Type B pancreatic cell (in vitro differentiated cells): Measurements from ENCODE around the gene GRK6. TPM values are rescaled to one million over a fixed set of nuclear protein-coding genes. Genes with fewer than 3 reads are reported as not detected.

Experiments
- DNase-seq: peaks from one replicate; pipeline ENCODE4 v3.0.0; 2021; ENCODE audit warnings: mixed read lengths; ENCODE audit not compliant: unreplicated experiment; ENCODE audit errors: extremely low spot score
- H3K27ac Mint-ChIP-seq: 2 replicates; pipeline ENCODE4 v1.8.0; 2021; ENCODE audit warnings: mild to moderate bottlenecking, mixed read lengths
- H3K27me3 Mint-ChIP-seq: 2 replicates; pipeline ENCODE4 v1.8.0; 2021; ENCODE audit warnings: mixed read lengths
- H3K36me3 Mint-ChIP-seq: 2 replicates; pipeline ENCODE4 v1.8.0; 2021; ENCODE audit warnings: mixed read lengths
- H3K4me1 Mint-ChIP-seq: one replicate; pipeline ENCODE4 v1.8.0; 2021; ENCODE audit warnings: mixed read lengths; ENCODE audit not compliant: unreplicated experiment
- H3K4me3 Mint-ChIP-seq: 2 replicates; pipeline ENCODE4 v1.8.0; 2021; ENCODE audit warnings: mild to moderate bottlenecking, mixed read lengths
- H3K9me3 Mint-ChIP-seq: 2 replicates; pipeline ENCODE4 v1.8.0; 2021; ENCODE audit warnings: mixed read lengths
- CTCF ChIP-seq: fragments of 200-600 bp; sonication (generic); conservative IDR thresholded peaks from 2 replicates; pipeline ENCODE4 v1.5.0; 2021; ENCODE audit warnings: antibody characterized with exemption, mild to moderate bottlenecking
- total RNA-seq: library from RNA; stranded (reverse); gene quantifications from 2 replicates; pipeline ENCODE4 v1.2.1, GENCODE V29; 2021; ENCODE audit warnings: low replicate concordance

GRK6 gene
- total RNA-seq, 1 donor from 2014 or later, result 47.3 TPM

- Mint-ChIP-seq H3K27me3 (no peaks in the 10 kb centered on the region), H3K36me3 (no peaks in the 10 kb centered on the region), H3K4me1 (peaks cover 27% of the 10 kb centered on the region), H3K4me3 (peak overlapping the region; percentile 79), H3K9me3 (no peaks in the 10 kb centered on the region), H3K27ac (peak overlapping the region; percentile 77)
- no peak for DNase-seq
- TF ChIP-seq CTCF, result no peak
Measured at GRCh38 chr5:177475563-177476427, 49.3 kb downstream of the GRK6 start.

DNA sequence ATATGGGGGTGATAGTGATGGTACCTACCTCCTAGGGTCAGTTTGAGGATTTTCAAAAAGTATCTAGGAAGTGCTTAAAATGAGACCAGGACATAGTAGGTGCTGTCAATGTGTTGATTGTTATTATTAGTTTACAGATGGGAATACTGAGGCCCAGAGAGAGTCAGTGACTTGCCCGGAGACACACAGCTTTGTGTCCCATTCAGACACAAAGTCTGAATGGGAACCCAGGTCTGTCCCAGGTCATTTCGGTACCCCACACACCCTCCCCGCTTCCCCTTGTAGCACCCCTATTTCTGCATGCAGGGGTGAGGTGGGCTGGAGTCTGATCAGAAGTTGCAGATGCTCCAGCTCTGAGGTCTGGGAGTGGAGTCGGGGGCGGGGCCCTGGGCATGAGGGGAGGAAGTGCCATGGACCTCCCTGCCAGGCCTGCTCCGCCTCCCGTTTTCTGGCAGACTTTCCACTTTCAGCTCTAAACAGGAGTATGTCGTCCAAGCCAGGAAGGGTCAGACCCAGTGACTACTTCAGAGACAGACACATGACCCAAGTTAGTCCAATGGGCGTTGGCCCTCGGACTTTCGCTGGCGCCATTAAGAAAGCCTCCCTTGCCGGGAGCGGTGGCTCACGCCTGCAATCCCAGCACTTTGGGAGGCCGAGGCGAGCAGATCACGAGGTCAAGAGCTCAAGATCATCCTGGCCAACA, 50.2 kb downstream of the GRK6 start:
- TF ChIP-seq CTCF, result no peak
- no peak for DNase-seq
- no peaks in the 10 kb centered on the region for H3K27me3 Mint-ChIP-seq
- H3K36me3 Mint-ChIP-seq, result no peaks in the 10 kb centered on the region
- H3K4me3 Mint-ChIP-seq, result no peak overlapping the region
- peaks cover 27% of the 10 kb centered on the region for H3K4me1 Mint-ChIP-seq
- H3K9me3 Mint-ChIP-seq, result no peaks in the 10 kb centered on the region
- peak overlapping the region; percentile 40 for H3K27ac Mint-ChIP-seq

DNA sequence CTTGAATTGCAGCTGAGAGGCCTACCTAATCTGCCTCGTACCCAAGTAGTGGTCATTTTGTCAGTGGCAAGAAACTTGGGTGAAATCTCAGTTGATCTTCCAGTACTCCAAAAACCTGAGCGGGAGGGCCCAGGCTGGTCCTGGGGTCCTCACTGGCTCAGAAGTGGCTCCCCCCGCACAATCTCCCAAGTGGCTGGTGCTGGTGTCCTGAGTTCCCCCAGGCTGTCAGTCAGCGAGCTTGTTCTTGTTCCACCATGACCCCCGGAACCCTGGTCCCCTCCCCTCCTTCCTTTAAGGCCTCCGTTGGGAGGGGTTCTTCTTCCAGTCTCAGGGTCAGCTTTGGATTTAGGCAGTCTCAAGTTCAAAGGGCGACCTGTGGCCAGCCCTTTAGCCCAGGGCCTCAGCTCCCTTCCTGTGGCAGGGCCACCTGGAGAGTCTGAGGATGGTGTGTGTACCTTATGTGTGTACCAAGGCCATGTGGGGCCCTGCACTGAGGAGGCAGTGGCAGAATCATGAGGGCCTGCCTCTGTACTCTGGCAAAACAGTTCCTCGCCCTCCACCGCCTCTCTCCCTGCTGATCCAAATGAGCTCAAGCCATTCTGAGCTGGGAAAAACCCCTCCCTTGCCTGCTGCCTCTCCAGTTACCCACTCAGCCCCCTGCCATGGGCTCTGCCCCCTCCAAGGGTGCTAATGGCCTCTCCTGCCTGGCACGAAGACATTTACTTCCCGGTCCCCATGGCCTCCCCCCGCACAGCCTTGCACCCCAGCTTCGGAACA, 51.4 kb downstream of the GRK6 start:
- Mint-ChIP-seq H3K27ac (peak overlapping the region; percentile 26), H3K27me3 (no peaks in the 10 kb centered on the region), H3K4me1 (peaks cover 27% of the 10 kb centered on the region), H3K36me3 (no peaks in the 10 kb centered on the region), H3K9me3 (no peaks in the 10 kb centered on the region), H3K4me3 (no peak overlapping the region)
- no peak for TF ChIP-seq CTCF
- no peak for DNase-seq

- no peak for TF ChIP-seq CTCF
- no peak for DNase-seq
- Mint-ChIP-seq H3K4me1 (peaks cover 25% of the 10 kb centered on the region), H3K27me3 (no peaks in the 10 kb centered on the region), H3K27ac (peak overlapping the region; percentile 2), H3K36me3 (no peaks in the 10 kb centered on the region), H3K9me3 (no peaks in the 10 kb centered on the region), H3K4me3 (peak overlapping the region; percentile 22)
Measured at GRCh38 chr5:177478711-177479646, 52.5 kb downstream of the GRK6 start.

GRCh38 chr5:177479774-177480173, 53.3 kb downstream of the GRK6 start:
- H3K36me3 Mint-ChIP-seq, result peaks cover 6% of the 10 kb centered on the region
- TF ChIP-seq CTCF, result no peak
- no peak for DNase-seq
- peaks cover 28% of the 10 kb centered on the region for H3K4me1 Mint-ChIP-seq
- no peaks in the 10 kb centered on the region for H3K27me3 Mint-ChIP-seq
- H3K4me3 Mint-ChIP-seq, result no peak overlapping the region
- peak overlapping the region; percentile 2 for H3K27ac Mint-ChIP-seq
- H3K9me3 Mint-ChIP-seq, result no peaks in the 10 kb centered on the region
